Activated naive CD4-positive, alpha-beta T cell treated with anti-CD3 and anti-CD28 coated beads for 36 hours (primary cell): Measurements from ENCODE around the gene ZNF552. TPM values are rescaled to one million over a fixed set of nuclear protein-coding genes. Genes with fewer than 3 reads are reported as not detected.

Experiments used
- CTCF ChIA-PET: fragments of 350-600 bp; sonication (Branson Sonifier 250); formaldehyde crosslinking; loops from one replicate; lab custom pipeline; 2021; ENCODE audit warnings: antibody characterized with exemption; lab: Charles Lee
- DNase-seq: peaks from one replicate; pipeline ENCODE4 v3.0.0-alpha.2; 2020
- H3K27ac Mint-ChIP-seq: one replicate; pipeline ENCODE4 v1.8.0; 2021; ENCODE audit warnings: mild to moderate bottlenecking, mixed read lengths
- H3K27me3 Mint-ChIP-seq: one replicate; pipeline ENCODE4 v1.8.0; 2021; ENCODE audit warnings: low read depth, mixed read lengths
- H3K36me3 Mint-ChIP-seq: one replicate; pipeline ENCODE4 v1.8.0; 2021; ENCODE audit warnings: low read depth, mixed read lengths
- H3K4me1 Mint-ChIP-seq: one replicate; pipeline ENCODE4 v1.8.0; 2021; ENCODE audit warnings: low read depth, mixed read lengths
- H3K4me3 Mint-ChIP-seq: one replicate; pipeline ENCODE4 v1.8.0; 2021; ENCODE audit warnings: mild to moderate bottlenecking, moderate library complexity, mixed read lengths
- H3K9me3 Mint-ChIP-seq: one replicate; pipeline ENCODE4 v1.8.0; 2021; ENCODE audit warnings: mixed read lengths
- intact Hi-C: fragments of 100-400 bp; cut with micrococcal nuclease; formaldehyde crosslinking; loops from one replicate; pipeline ENCODE4 v1.15.1; 2023
- total RNA-seq, 2 experiments: library from RNA; stranded (reverse); gene quantifications; one replicate each; pipeline ENCODE4 v1.2.3, GENCODE V29; 2021

The ZNF552 gene
- total RNA-seq, 2 experiments from 2014 or later = 3.9 to 4.4 TPM

DNA sequence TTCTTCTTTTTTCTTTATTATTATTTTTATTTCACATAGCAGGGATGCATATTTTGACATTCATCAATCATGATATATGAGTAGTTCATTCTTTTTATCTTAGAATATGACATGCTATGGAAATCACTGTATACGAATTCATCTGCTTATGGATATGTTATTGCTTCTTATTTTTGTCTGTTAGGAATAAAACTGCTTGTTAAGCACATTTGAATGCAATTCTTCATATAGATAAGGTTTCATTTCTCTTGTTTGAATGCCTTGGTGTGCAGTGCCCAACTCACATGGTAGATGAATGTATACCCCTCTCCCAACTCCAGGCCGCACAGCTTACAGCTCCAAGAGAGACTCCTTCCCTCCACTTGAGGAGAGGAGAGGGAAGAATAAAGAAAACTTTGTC is 56.8 kb downstream of the ZNF552 start:
- no peak for DNase-seq
- no peak overlapping the region for H3K27ac Mint-ChIP-seq
- peaks cover 52% of the 10 kb centered on the region for H3K9me3 Mint-ChIP-seq
- CTCF ChIA-PET = interaction anchor here (0.6 kb wide), 1 partner anchor 33 kb away, joined by 3 read pairs; no protein-coding TSS in a partner anchor
- no peak overlapping the region for H3K4me3 Mint-ChIP-seq
- H3K4me1 Mint-ChIP-seq = no peaks in the 10 kb centered on the region
- intact Hi-C loops = no loop called here
- no peaks in the 10 kb centered on the region for H3K27me3 Mint-ChIP-seq
- H3K36me3 Mint-ChIP-seq = peaks cover 88% of the 10 kb centered on the region

Other genes starting within 250 kb of the ZNF552 start
- 1 to 10 TPM; 1.5 to 2.0 TPM for gene ZNF416, start 236.0 kb downstream of the ZNF552 start, total RNA-seq
- gene ZIK1, start 230.8 kb downstream of the ZNF552 start, total RNA-seq = 1 to 10 TPM; 3.3 to 3.6 TPM
- 1 to 10 TPM; 4.0 to 4.4 TPM for gene ZNF530, start 215.0 kb downstream of the ZNF552 start, total RNA-seq
- 1 to 10 TPM; 6.9 to 7.0 TPM for gene ZNF134, start 200.7 kb downstream of the ZNF552 start, total RNA-seq
- gene ZNF211, start 181.7 kb downstream of the ZNF552 start, total RNA-seq = 1 to 10 TPM; 5.2 to 5.7 TPM
- not detected for gene ZSCAN4, start 146.0 kb downstream of the ZNF552 start, total RNA-seq
- 1 to 10 TPM; 4.7 to 6.0 TPM for gene ZNF551, start 132.9 kb downstream of the ZNF552 start, total RNA-seq
- under 1 TPM; 0.64 to 0.69 TPM for gene ZNF154, start 105.7 kb downstream of the ZNF552 start, total RNA-seq
- 1 to 10 TPM; 7.1 to 7.2 TPM for gene ZNF671, start 87.3 kb downstream of the ZNF552 start, total RNA-seq
- gene ZNF776, start 68.1 kb downstream of the ZNF552 start, total RNA-seq = 10 to 100 TPM in 1 of 2 experiments, 1 to 10 TPM in 1; 9.4 to 10.3 TPM
- 10 to 100 TPM; 14.5 to 14.9 TPM for gene ZNF586, start 45.2 kb downstream of the ZNF552 start, total RNA-seq
- 1 to 10 TPM; 8.7 to 9.2 TPM for gene ZNF587B, start 15.4 kb upstream of the ZNF552 start, total RNA-seq
- gene ZNF587, start 34.9 kb upstream of the ZNF552 start, total RNA-seq = 10 to 100 TPM; 17.5 to 20.2 TPM
- gene ZNF814, start 74.1 kb upstream of the ZNF552 start, total RNA-seq = 10 to 100 TPM; 12.7 to 13.3 TPM
- gene ZNF417, start 101.7 kb upstream of the ZNF552 start, total RNA-seq = 1 to 10 TPM; 7.8 to 8.3 TPM
- 1 to 10 TPM; 2.9 to 3.6 TPM for gene ZNF418, start 120.5 kb upstream of the ZNF552 start, total RNA-seq
- gene ZNF256, start 132.8 kb upstream of the ZNF552 start, total RNA-seq = 1 to 10 TPM; 4.4 to 4.7 TPM
- gene C19orf18, start 159.6 kb upstream of the ZNF552 start, total RNA-seq = under 1 TPM in 1 of 2 experiments, not detected in 1; 0.31 TPM
- gene ZNF606, start 187.9 kb upstream of the ZNF552 start, total RNA-seq = 1 to 10 TPM; 4.5 to 4.7 TPM
- gene ZSCAN1, start 219.1 kb upstream of the ZNF552 start, total RNA-seq = not detected
- gene ZNF135, start 244.4 kb upstream of the ZNF552 start, total RNA-seq = under 1 TPM; 0.54 to 0.62 TPM